ENCODE results near the gene PLEKHG7. TPM values are rescaled to one million over a fixed set of nuclear protein-coding genes. Genes with fewer than 3 reads are reported as not detected.

The PLEKHG7 gene
- total and polyA plus RNA-seq, 5 experiments from 2014 or later = not detected

GRCh38 chr12:92762773-92763172 is 60.0 kb downstream of the PLEKHG7 start:
- Mint-ChIP-seq H3K9me3 (no peaks in the 10 kb centered on the region), H3K27ac (no peak overlapping the region), H3K36me3 (no peaks in the 10 kb centered on the region), H3K27me3 (peaks cover 2 to 19% (median 4%) of the 10 kb centered on the region in 5 donors), H3K4me1 (peaks cover 0 to 5% (median 0%) of the 10 kb centered on the region in 4 donors), H3K4me3 (no peak overlapping the region)
- POLR2A ChIA-PET = no interaction called here
- DNase-seq = no peak
- no peak for ATAC-seq

- POLR2A ChIA-PET = no interaction called here
- no peak overlapping the region for H3K27ac Mint-ChIP-seq
- no peak for ATAC-seq
Observed at GRCh38 chr12:92764831-92765230, 62.0 kb downstream of the PLEKHG7 start.

GRCh38 chr12:92765871-92766270 is 63.1 kb downstream of the PLEKHG7 start:
- peaks cover 0 to 4% (median 2%) of the 10 kb centered on the region in 5 donors for H3K27me3 Mint-ChIP-seq
- H3K9me3 Mint-ChIP-seq = no peaks in the 10 kb centered on the region
- H3K27ac Mint-ChIP-seq = no peak overlapping the region
- no peak for ATAC-seq
- peaks cover 8 to 29% (median 25%) of the 10 kb centered on the region in 4 donors for H3K4me1 Mint-ChIP-seq
- POLR2A ChIA-PET = no interaction called here
- DNase-seq = no peak
- no peak overlapping the region for H3K4me3 Mint-ChIP-seq
- H3K36me3 Mint-ChIP-seq = no peaks in the 10 kb centered on the region

More at GRCh38 chr12:92764831-92765230, 62.0 kb downstream of the PLEKHG7 start:
- no peak overlapping the region for H3K4me3 Mint-ChIP-seq
- H3K9me3 Mint-ChIP-seq = no peaks in the 10 kb centered on the region
- H3K36me3 Mint-ChIP-seq = no peaks in the 10 kb centered on the region
- DNase-seq = no peak
- peaks cover 6 to 19% (median 16%) of the 10 kb centered on the region in 4 donors for H3K4me1 Mint-ChIP-seq
- H3K27me3 Mint-ChIP-seq = peaks cover 0 to 4% (median 2%) of the 10 kb centered on the region in 5 donors

GRCh38 chr12:92769124-92769901 is 66.5 kb downstream of the PLEKHG7 start:
- POLR2A ChIA-PET = no interaction called here
- Mint-ChIP-seq H3K4me3 (peak overlapping the region in 7 of 10 donors; percentile 0 to 61 (median 49)), H3K4me1 (peaks cover 12 to 34% (median 29%) of the 10 kb centered on the region in 4 donors), H3K27me3 (no peaks in the 10 kb centered on the region), H3K9me3 (no peaks in the 10 kb centered on the region), H3K27ac (peak overlapping the region in 7 of 10 donors; percentile 2 to 66 (median 43)), H3K36me3 (peaks cover 0 to 4% (median 0%) of the 10 kb centered on the region in 3 donors)
- peak in 2 of 10 donors; percentile 4 to 10 for DNase-seq
- ATAC-seq = peak; percentile 47 to 63

- Mint-ChIP-seq H3K27ac (peak overlapping the region in 5 of 10 donors; percentile 4 to 71 (median 11)), H3K4me1 (peaks cover 12 to 34% (median 29%) of the 10 kb centered on the region in 4 donors), H3K9me3 (no peaks in the 10 kb centered on the region), H3K4me3 (no peak overlapping the region), H3K27me3 (no peaks in the 10 kb centered on the region), H3K36me3 (peaks cover 0 to 15% (median 0%) of the 10 kb centered on the region in 3 donors)
- POLR2A ChIA-PET = no interaction called here
- DNase-seq = no peak
- no peak for ATAC-seq
Observed at GRCh38 chr12:92771001-92771400, 68.2 kb downstream of the PLEKHG7 start.

GRCh38 chr12:92775416-92775815 is 72.6 kb downstream of the PLEKHG7 start:
- Mint-ChIP-seq H3K4me3 (no peak overlapping the region), H3K9me3 (no peaks in the 10 kb centered on the region), H3K4me1 (peaks cover 4 to 9% (median 8%) of the 10 kb centered on the region in 4 donors), H3K27ac (peak overlapping the region in 1 of 10 donors; percentile 36), H3K36me3 (peaks cover 6 to 47% (median 11%) of the 10 kb centered on the region in 3 donors), H3K27me3 (no peaks in the 10 kb centered on the region)
- no peak for ATAC-seq
- no peak for DNase-seq
- POLR2A ChIA-PET = no interaction called here

GRCh38 chr12:92778525-92778924 is 75.7 kb downstream of the PLEKHG7 start:
- H3K27ac Mint-ChIP-seq = no peak overlapping the region
- DNase-seq (no peak), ATAC-seq (no peak)
- H3K27me3 Mint-ChIP-seq = no peaks in the 10 kb centered on the region
- POLR2A ChIA-PET = no interaction called here
- H3K4me1 Mint-ChIP-seq = no peaks in the 10 kb centered on the region
- H3K9me3 Mint-ChIP-seq = no peaks in the 10 kb centered on the region
- H3K36me3 Mint-ChIP-seq = peaks cover 11 to 68% (median 12%) of the 10 kb centered on the region in 3 donors
- no peak overlapping the region for H3K4me3 Mint-ChIP-seq

GRCh38 chr12:92779902-92780301 is 77.1 kb downstream of the PLEKHG7 start:
- POLR2A ChIA-PET = no interaction called here
- DNase-seq (no peak), ATAC-seq (no peak)
- H3K9me3 Mint-ChIP-seq = no peaks in the 10 kb centered on the region
- no peak overlapping the region for H3K4me3 Mint-ChIP-seq
- no peak overlapping the region for H3K27ac Mint-ChIP-seq
- H3K36me3 Mint-ChIP-seq = peaks cover 11 to 71% (median 12%) of the 10 kb centered on the region in 3 donors
- H3K4me1 Mint-ChIP-seq = no peaks in the 10 kb centered on the region
- H3K27me3 Mint-ChIP-seq = no peaks in the 10 kb centered on the region

- H3K36me3 Mint-ChIP-seq = peaks cover 0 to 46% (median 6%) of the 10 kb centered on the region in 3 donors
- no peak for DNase-seq
- no peak overlapping the region for H3K4me3 Mint-ChIP-seq
- POLR2A ChIA-PET = no interaction called here
- ATAC-seq = no peak
- no peak overlapping the region for H3K27ac Mint-ChIP-seq
- H3K27me3 Mint-ChIP-seq = no peaks in the 10 kb centered on the region
- no peaks in the 10 kb centered on the region for H3K9me3 Mint-ChIP-seq
- peaks cover 4 to 7% (median 6%) of the 10 kb centered on the region in 4 donors for H3K4me1 Mint-ChIP-seq
Observed at GRCh38 chr12:92784356-92784755, 81.6 kb downstream of the PLEKHG7 start.

GRCh38 chr12:92784797-92785562 is 82.2 kb downstream of the PLEKHG7 start:
- H3K4me1 Mint-ChIP-seq = peaks cover 6 to 13% (median 12%) of the 10 kb centered on the region in 4 donors
- peak; percentile 99 for ATAC-seq
- no peaks in the 10 kb centered on the region for H3K27me3 Mint-ChIP-seq
- no peak overlapping the region for H3K4me3 Mint-ChIP-seq
- H3K27ac Mint-ChIP-seq = no peak overlapping the region
- peak in 9 of 10 donors; percentile 5 to 78 (median 32) for DNase-seq
- H3K36me3 Mint-ChIP-seq = peaks cover 0 to 48% (median 12%) of the 10 kb centered on the region in 3 donors
- H3K9me3 Mint-ChIP-seq = peaks cover 0 to 1% (median 0%) of the 10 kb centered on the region in 9 donors
- POLR2A ChIA-PET = no interaction called here

- no peak for DNase-seq
- Mint-ChIP-seq H3K27ac (no peak overlapping the region), H3K4me3 (no peak overlapping the region), H3K36me3 (peaks cover 5 to 51% (median 16%) of the 10 kb centered on the region in 3 donors), H3K27me3 (no peaks in the 10 kb centered on the region), H3K9me3 (peaks cover 0 to 7% (median 3%) of the 10 kb centered on the region in 9 donors), H3K4me1 (peaks cover 10 to 19% (median 17%) of the 10 kb centered on the region in 4 donors)
- ATAC-seq = no peak
- POLR2A ChIA-PET = interaction anchor here (0.6 kb wide), 1 partner anchor 139 kb away, joined by 7 read pairs; no protein-coding TSS in a partner anchor
Observed at GRCh38 chr12:92785563-92785950, 82.8 kb downstream of the PLEKHG7 start.

GRCh38 chr12:92786045-92786444 is 83.3 kb downstream of the PLEKHG7 start:
- ATAC-seq (no peak), DNase-seq (no peak)
- POLR2A ChIA-PET = interaction anchor here (0.6 kb wide), 1 partner anchor 138 kb away, joined by 7 read pairs; no protein-coding TSS in a partner anchor
- peaks cover 9 to 51% (median 21%) of the 10 kb centered on the region in 3 donors for H3K36me3 Mint-ChIP-seq
- no peak overlapping the region for H3K4me3 Mint-ChIP-seq
- H3K4me1 Mint-ChIP-seq = peaks cover 10 to 21% (median 19%) of the 10 kb centered on the region in 4 donors
- H3K27ac Mint-ChIP-seq = peak overlapping the region in 4 of 10 donors; percentile 11 to 64 (median 35)
- H3K27me3 Mint-ChIP-seq = no peaks in the 10 kb centered on the region
- H3K9me3 Mint-ChIP-seq = peaks cover 0 to 10% (median 6%) of the 10 kb centered on the region in 9 donors

Data from naive thymus-derived CD8-positive, alpha-beta T cell (primary cell).